ENCODE data around the gene CACNA2D3. TPM values are rescaled to one million over a fixed set of nuclear protein-coding genes. Genes with fewer than 3 reads are reported as not detected.

The CACNA2D3 gene
- total RNA-seq, 2 experiments from 2014 or later: not detected

- no TSS peak for BruUV-seq (replicated peaks)
- Histone ChIP-seq H3K9me2 (ENCODE audit: insufficient read depth, low read length) (no peaks in the 10 kb centered on the region), H3K9me3 (ENCODE audit: low read length) (no peaks in the 10 kb centered on the region), H4K20me1 (ENCODE audit: insufficient read depth, low read length) (no peaks in the 10 kb centered on the region), H3K4me2 (ENCODE audit: low read length) (no peak overlapping the region), H3K36me3 (ENCODE audit: insufficient read depth, low read length) (no peaks in the 10 kb centered on the region), H3K4me1 (ENCODE audit: insufficient read depth, low read length, poor library complexity, severe bottlenecking) (no peaks in the 10 kb centered on the region), H3K27ac (ENCODE audit: low read depth, low read length, poor library complexity, severe bottlenecking) (no peak overlapping the region), H2AFZ (ENCODE audit: low read length) (no peak overlapping the region), H3K79me2 (ENCODE audit: insufficient read depth, low read depth, low read length) (no peaks in the 10 kb centered on the region), H3K4me3 (ENCODE audit: low read depth, low read length, poor library complexity, severe bottlenecking) (no peak overlapping the region)
- no peak for DNase-seq (ENCODE audit: low spot score)
- POLR2A ChIA-PET: no interaction called here
- TF ChIP-seq CTCF (conservative IDR thresholded peaks at IDR 0.05; ENCODE audit: low read length) (no peak), EZH2phosphoT487 (IDR thresholded peaks at IDR 0.05; ENCODE audit: borderline replicate concordance, low read depth, low read length) (no peak)
- CTCF ChIA-PET (ENCODE audit: unreplicated experiment): no interaction called here
- intact Hi-C loops (cut with micrococcal nuclease; ENCODE audit: unreplicated experiment): no loop called here
Observed at GRCh38 chr3:54963641-54964040, 841.3 kb downstream of the CACNA2D3 start.

- Histone ChIP-seq H4K20me1 (ENCODE audit: insufficient read depth, low read length) (no peaks in the 10 kb centered on the region), H3K9me2 (ENCODE audit: insufficient read depth, low read length) (no peaks in the 10 kb centered on the region), H3K36me3 (ENCODE audit: insufficient read depth, low read length) (no peaks in the 10 kb centered on the region), H3K4me2 (ENCODE audit: low read length) (no peak overlapping the region), H3K4me1 (ENCODE audit: insufficient read depth, low read length, poor library complexity, severe bottlenecking) (no peaks in the 10 kb centered on the region), H3K79me2 (ENCODE audit: insufficient read depth, low read depth, low read length) (no peaks in the 10 kb centered on the region), H2AFZ (ENCODE audit: low read length) (no peak overlapping the region), H3K4me3 (ENCODE audit: low read depth, low read length, poor library complexity, severe bottlenecking) (no peak overlapping the region), H3K27ac (ENCODE audit: low read depth, low read length, poor library complexity, severe bottlenecking) (no peak overlapping the region), H3K9me3 (ENCODE audit: low read length) (no peaks in the 10 kb centered on the region)
- ChIA-PET CTCF (ENCODE audit: unreplicated experiment) (no interaction called here), POLR2A (no interaction called here)
- intact Hi-C loops (cut with micrococcal nuclease; ENCODE audit: unreplicated experiment): no loop called here
- no peak for DNase-seq (ENCODE audit: low spot score)
- no TSS peak for BruUV-seq (replicated peaks)
- TF ChIP-seq CTCF (conservative IDR thresholded peaks at IDR 0.05; ENCODE audit: low read length): no peak
- TF ChIP-seq EZH2phosphoT487 (IDR thresholded peaks at IDR 0.05; ENCODE audit: borderline replicate concordance, low read depth, low read length): no peak
Observed at GRCh38 chr3:54964081-54964480, 841.7 kb downstream of the CACNA2D3 start.

- no TSS peak for BruUV-seq (replicated peaks)
- H2AFZ ChIP-seq (ENCODE audit: low read length): no peak overlapping the region
- CTCF ChIA-PET (ENCODE audit: unreplicated experiment): no interaction called here
- H3K36me3 ChIP-seq (ENCODE audit: insufficient read depth, low read length): no peaks in the 10 kb centered on the region
- no peak for DNase-seq (ENCODE audit: low spot score)
- POLR2A ChIA-PET: interaction anchor here (0.6 to 0.7 kb wide), 2 partner anchors 53 to 198 kb away, joined by 3 to 5 read pairs; no protein-coding TSS in a partner anchor
- intact Hi-C loops (cut with micrococcal nuclease; ENCODE audit: unreplicated experiment): no loop called here
- H3K27ac ChIP-seq (ENCODE audit: low read depth, low read length, poor library complexity, severe bottlenecking): no peak overlapping the region
- no peak overlapping the region for H3K4me3 ChIP-seq (ENCODE audit: low read depth, low read length, poor library complexity, severe bottlenecking)
- no peaks in the 10 kb centered on the region for H3K9me2 ChIP-seq (ENCODE audit: insufficient read depth, low read length)
- H3K4me1 ChIP-seq (ENCODE audit: insufficient read depth, low read length, poor library complexity, severe bottlenecking): no peaks in the 10 kb centered on the region
- no peak overlapping the region for H3K4me2 ChIP-seq (ENCODE audit: low read length)
- no peaks in the 10 kb centered on the region for H4K20me1 ChIP-seq (ENCODE audit: insufficient read depth, low read length)
- TF ChIP-seq EZH2phosphoT487 (IDR thresholded peaks at IDR 0.05; ENCODE audit: borderline replicate concordance, low read depth, low read length) (no peak), CTCF (conservative IDR thresholded peaks at IDR 0.05; ENCODE audit: low read length) (no peak)
- no peaks in the 10 kb centered on the region for H3K79me2 ChIP-seq (ENCODE audit: insufficient read depth, low read depth, low read length)
- H3K9me3 ChIP-seq (ENCODE audit: low read length): no peaks in the 10 kb centered on the region
Observed at GRCh38 chr3:54965746-54966145, 843.4 kb downstream of the CACNA2D3 start.
